GM19397 (cell line): ENCODE results near the gene ZNF428.
"Not testable (repeated sequence)": the region's sequence is repeated elsewhere in the genome, so short reads cannot be mapped to it uniquely, and the experiment has no call there.

ENCODE experiments used
- ATAC-seq: cut with Tn5 transposase; IDR thresholded peaks from one replicate; pipeline ENCODE4 v1.9.1; 2021; ENCODE audit warnings: mild to moderate bottlenecking, moderate library complexity; ENCODE audit not compliant: unreplicated experiment

The ZNF428 gene

GRCh38 chr19:43620061-43621001 lies 902 bp upstream of the ZNF428 start:
- no peak for ATAC-seq

GRCh38 chr19:43618921-43619261 lies 538 bp downstream of the ZNF428 start:
- ATAC-seq = peak; percentile 8

- ATAC-seq = no peak
These were observed 2.5 kb downstream of the ZNF428 start for GRCh38 chr19:43616954-43617353.

- no peak for ATAC-seq
These were observed 3.1 kb downstream of the ZNF428 start for GRCh38 chr19:43616306-43616705.

- ATAC-seq = no peak
These were observed 7.1 kb downstream of the ZNF428 start for GRCh38 chr19:43612374-43612773.

GRCh38 chr19:43611788-43612187 lies 7.6 kb downstream of the ZNF428 start, which contains the start of gene SRRM5:
SRRM5 (plus strand) TSS chr19:43612088; CDS start chr19:43612122, 34 bp downstream.
- no peak for ATAC-seq

GRCh38 chr19:43610493-43610892 lies 8.9 kb downstream of the ZNF428 start:
- no peak for ATAC-seq

- no peak for ATAC-seq
These were observed 9.6 kb downstream of the ZNF428 start for GRCh38 chr19:43609872-43610271.

GRCh38 chr19:43607238-43608205 lies 11.9 kb downstream of the ZNF428 start:
- no peak for ATAC-seq

GRCh38 chr19:43606569-43607229 lies 12.7 kb downstream of the ZNF428 start:
- ATAC-seq = no peak

GRCh38 chr19:43605875-43606568 lies 13.4 kb downstream of the ZNF428 start:
- no peak for ATAC-seq

GRCh38 chr19:43600326-43600725 lies 19.1 kb downstream of the ZNF428 start:
- not testable (repeated sequence) for ATAC-seq

GRCh38 chr19:43599635-43600295 lies 19.7 kb downstream of the ZNF428 start:
- ATAC-seq = no peak

- no peak for ATAC-seq
These were observed 20.8 kb downstream of the ZNF428 start for GRCh38 chr19:43598445-43599240.

GRCh38 chr19:43597876-43598275 lies 21.6 kb downstream of the ZNF428 start:
- no peak for ATAC-seq

- no peak for ATAC-seq
These were observed 22.5 kb downstream of the ZNF428 start for GRCh38 chr19:43596842-43597461.

GRCh38 chr19:43595999-43596841 lies 23.2 kb downstream of the ZNF428 start, which contains the start of the genes IRGQ and ZNF576:
IRGQ (minus strand) TSS chr19:43596134; CDS start chr19:43595338, 796 bp downstream.
ZNF576 (plus strand) TSS chr19:43596595; CDS start chr19:43597109, 514 bp downstream.
- ATAC-seq = peak; percentile 86
